OCI-LY7 (cell line): ENCODE data around the gene GNL2.

Experiments
- EZH2phosphoT487 ChIP-seq: fragments of 200-600 bp; sonication (generic); IDR thresholded peaks from 2 replicates; pipeline ENCODE4 v1.6.1; 2018; ENCODE audit warnings: low read depth, borderline replicate concordance, mild to moderate bottlenecking, mixed run types, antibody characterized with exemption, low read length, moderate library complexity, mixed read lengths
- TF ChIP-seq, protein P1 (sequence below): fragments of 200-600 bp; sonication (generic); conservative IDR thresholded peaks from 2 replicates; pipeline ENCODE4 v1.5.1; 2014; ENCODE audit warnings: mild to moderate bottlenecking, antibody characterized with exemption, low read length, moderate library complexity, mixed read lengths

DNA sequence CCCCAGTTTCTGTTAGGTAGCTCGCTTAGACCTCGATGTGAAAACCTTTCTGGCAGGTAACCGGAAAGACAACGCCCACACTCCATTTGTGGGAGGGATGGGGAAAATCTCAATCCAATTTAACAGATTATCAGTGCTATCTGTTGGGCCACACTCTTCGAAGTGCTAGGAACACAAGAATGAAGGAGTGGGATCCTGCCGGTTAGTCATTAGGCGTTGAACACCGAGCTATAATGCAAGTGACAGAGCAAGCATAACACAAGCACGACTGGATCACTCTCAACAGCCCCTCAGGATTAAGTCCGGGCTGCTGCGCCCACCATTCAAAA lies 42.2 kb downstream of the GNL2 start:
- TF ChIP-seq, protein P1, sequence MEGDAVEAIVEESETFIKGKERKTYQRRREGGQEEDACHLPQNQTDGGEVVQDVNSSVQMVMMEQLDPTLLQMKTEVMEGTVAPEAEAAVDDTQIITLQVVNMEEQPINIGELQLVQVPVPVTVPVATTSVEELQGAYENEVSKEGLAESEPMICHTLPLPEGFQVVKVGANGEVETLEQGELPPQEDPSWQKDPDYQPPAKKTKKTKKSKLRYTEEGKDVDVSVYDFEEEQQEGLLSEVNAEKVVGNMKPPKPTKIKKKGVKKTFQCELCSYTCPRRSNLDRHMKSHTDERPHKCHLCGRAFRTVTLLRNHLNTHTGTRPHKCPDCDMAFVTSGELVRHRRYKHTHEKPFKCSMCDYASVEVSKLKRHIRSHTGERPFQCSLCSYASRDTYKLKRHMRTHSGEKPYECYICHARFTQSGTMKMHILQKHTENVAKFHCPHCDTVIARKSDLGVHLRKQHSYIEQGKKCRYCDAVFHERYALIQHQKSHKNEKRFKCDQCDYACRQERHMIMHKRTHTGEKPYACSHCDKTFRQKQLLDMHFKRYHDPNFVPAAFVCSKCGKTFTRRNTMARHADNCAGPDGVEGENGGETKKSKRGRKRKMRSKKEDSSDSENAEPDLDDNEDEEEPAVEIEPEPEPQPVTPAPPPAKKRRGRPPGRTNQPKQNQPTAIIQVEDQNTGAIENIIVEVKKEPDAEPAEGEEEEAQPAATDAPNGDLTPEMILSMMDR = no peak
- TF ChIP-seq EZH2phosphoT487 = no peak
